Lung (tissue), 12 donors: ENCODE results near the gene KCNH3. TPM values are rescaled to one million over a fixed set of nuclear protein-coding genes. Genes with fewer than 3 reads are reported as not detected.

Source experiments
- ATAC-seq: fragments of 200-7000 bp; cut with Tn5 transposase; one replicate; pipeline ENCODE4 v1.9.1; 2020; ENCODE audit warnings: moderate number of reproducible peaks; ENCODE audit not compliant: insufficient read depth, low FRiP score
- DNase-seq, 3 donors: peaks; one replicate each; pipeline ENCODE4 v3.0.0-alpha.2; 2013 to 2017
- H3K27ac ChIP-seq, 2 donors: one replicate each; pipeline ENCODE4 v1.5.1; 2013; ENCODE audit warnings: mild to moderate bottlenecking in 2 of 2, moderate library complexity in 2 of 2, control low read depth in 1 of 2, inconsistent platforms in 1 of 2, low read depth in 1 of 2, low read length in 1 of 2
- H3K27me3 ChIP-seq, 3 donors: one replicate each; pipeline ENCODE4 v1.5.1; 2013; ENCODE audit warnings: low read length in 2 of 3; ENCODE audit not compliant: control insufficient read depth in 3 of 3, insufficient read depth in 3 of 3
- H3K36me3 ChIP-seq, 4 donors: one replicate each; pipeline ENCODE4 v1.5.1; 2013; ENCODE audit warnings: low read length in 4 of 4, mild to moderate bottlenecking in 1 of 4, moderate library complexity in 1 of 4; ENCODE audit not compliant: control insufficient read depth in 4 of 4, insufficient read depth in 4 of 4
- H3K4me1 ChIP-seq, 5 donors: one replicate each; pipeline ENCODE4 v1.5.1; 2013; ENCODE audit warnings: low read length in 5 of 5, mild to moderate bottlenecking in 2 of 5, moderate library complexity in 1 of 5; ENCODE audit not compliant: control insufficient read depth in 5 of 5, insufficient read depth in 5 of 5
- H3K4me3 ChIP-seq: one replicate; pipeline ENCODE4 v1.5.1; 2013; ENCODE audit warnings: mild to moderate bottlenecking, control low read depth, moderate library complexity
- H3K9ac ChIP-seq, 2 donors: one replicate each; pipeline ENCODE4 v1.5.1; 2013; ENCODE audit warnings: low read length in 2 of 2, control low read depth in 1 of 2; ENCODE audit not compliant: insufficient read depth in 1 of 2
- H3K9me3 ChIP-seq, 4 donors: one replicate each; pipeline ENCODE4 v1.5.1; 2013; ENCODE audit warnings: low read length in 3 of 4, mild to moderate bottlenecking in 1 of 4, moderate library complexity in 1 of 4; ENCODE audit not compliant: control insufficient read depth in 4 of 4, insufficient read depth in 3 of 4
- WGBS, 2 donors: extraction: QIAGEN DNeasy Blood & Tissue Kit; methylation state at CpG; one replicate each; pipeline ENCODE4 v1.1.7; 2013; 5-methylcytosine and 5-hydroxymethylcytosine counted together
- polyA plus RNA-seq, 2 donors: library from polyadenylated mRNA; stranded (reverse); fragments of 200-250 nt; gene quantifications; one replicate each; pipeline ENCODE4 v1.2.1, GENCODE V29; 2013
- total RNA-seq, 2 donors: library from RNA; depleted of rRNA in 1 of 2; stranded (reverse); fragments of >200 nt in 1 of 2; gene quantifications; one replicate each; pipeline ENCODE4 v1.2.1, GENCODE V29; 2014 to 2021
- TF ChIP-seq, protein P1 (sequence below): IDR thresholded peaks from 2 replicates; pipeline ENCODE4 v1.5.1; 2012; ENCODE audit warnings: mild to moderate bottlenecking; ENCODE audit errors: control extremely low read depth, extremely low read depth
- donor health status: control.
- donor health status: control.
- donor health status: Bipolar disorder and iron deficiency.
- donor health status: healthy.
- donor health status: DM: yes; HTN: yes; CAD: no.

Gene KCNH3
- total and polyA plus RNA-seq, 4 donors: 1.1 to 7.1 (median 1.6) TPM

DNA sequence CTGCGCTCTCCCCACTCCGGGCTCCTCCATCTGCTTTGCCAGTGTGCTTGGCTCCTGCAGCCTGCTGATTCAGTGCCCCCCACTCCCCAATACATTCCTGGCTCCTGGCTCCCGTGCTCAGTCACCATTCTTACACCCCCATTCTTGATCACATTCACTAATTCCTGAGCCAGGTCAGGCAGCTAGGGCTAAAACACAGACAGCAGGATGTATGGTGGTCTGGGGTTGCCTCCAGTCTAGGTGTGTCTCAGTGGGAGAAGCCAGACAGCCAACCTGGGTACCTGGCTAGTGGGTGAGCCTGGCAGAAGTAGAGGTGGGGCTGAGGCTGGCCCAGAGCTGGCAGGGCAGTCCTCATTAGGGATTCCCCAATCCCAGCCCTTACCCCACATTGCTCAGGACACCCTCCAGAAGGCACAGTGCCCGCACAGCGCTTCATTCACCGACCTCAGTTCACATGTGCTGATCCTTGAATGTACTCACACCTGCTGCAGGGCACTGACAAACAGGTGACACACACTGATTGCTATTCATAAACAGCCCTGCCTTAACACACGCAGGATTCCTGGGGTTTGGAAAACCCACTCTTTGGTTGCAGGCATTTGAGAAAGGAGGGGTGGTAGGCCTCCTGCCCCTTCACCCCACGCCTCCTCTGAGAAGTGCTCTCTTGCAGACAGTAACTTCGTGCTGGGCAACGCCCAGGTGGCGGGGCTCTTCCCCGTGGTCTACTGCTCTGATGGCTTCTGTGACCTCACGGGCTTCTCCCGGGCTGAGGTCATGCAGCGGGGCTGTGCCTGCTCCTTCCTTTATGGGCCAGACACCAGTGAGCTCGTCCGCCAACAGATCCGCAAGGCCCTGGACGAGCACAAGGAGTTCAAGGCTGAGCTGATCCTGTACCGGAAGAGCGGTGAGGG is 1.7 kb downstream of the KCNH3 start:
- H3K4me3 ChIP-seq: no peak overlapping the region
- WGBS, 2 donors: 81 to 82% methylated on average over 21 of the region's 21 CpGs
- no peak overlapping the region for H3K27ac ChIP-seq
- no peak for DNase-seq
- no peaks in the 10 kb centered on the region for H3K9me3 ChIP-seq
- no peak overlapping the region for H3K9ac ChIP-seq
- peaks cover 0 to 71% (median 49%) of the 10 kb centered on the region in 3 donors for H3K27me3 ChIP-seq
- ATAC-seq: no peak
- TF ChIP-seq, protein P1, sequence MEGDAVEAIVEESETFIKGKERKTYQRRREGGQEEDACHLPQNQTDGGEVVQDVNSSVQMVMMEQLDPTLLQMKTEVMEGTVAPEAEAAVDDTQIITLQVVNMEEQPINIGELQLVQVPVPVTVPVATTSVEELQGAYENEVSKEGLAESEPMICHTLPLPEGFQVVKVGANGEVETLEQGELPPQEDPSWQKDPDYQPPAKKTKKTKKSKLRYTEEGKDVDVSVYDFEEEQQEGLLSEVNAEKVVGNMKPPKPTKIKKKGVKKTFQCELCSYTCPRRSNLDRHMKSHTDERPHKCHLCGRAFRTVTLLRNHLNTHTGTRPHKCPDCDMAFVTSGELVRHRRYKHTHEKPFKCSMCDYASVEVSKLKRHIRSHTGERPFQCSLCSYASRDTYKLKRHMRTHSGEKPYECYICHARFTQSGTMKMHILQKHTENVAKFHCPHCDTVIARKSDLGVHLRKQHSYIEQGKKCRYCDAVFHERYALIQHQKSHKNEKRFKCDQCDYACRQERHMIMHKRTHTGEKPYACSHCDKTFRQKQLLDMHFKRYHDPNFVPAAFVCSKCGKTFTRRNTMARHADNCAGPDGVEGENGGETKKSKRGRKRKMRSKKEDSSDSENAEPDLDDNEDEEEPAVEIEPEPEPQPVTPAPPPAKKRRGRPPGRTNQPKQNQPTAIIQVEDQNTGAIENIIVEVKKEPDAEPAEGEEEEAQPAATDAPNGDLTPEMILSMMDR: no peak
- no peaks in the 10 kb centered on the region for H3K36me3 ChIP-seq
- H3K4me1 ChIP-seq: peaks cover 0 to 22% (median 2%) of the 10 kb centered on the region in 5 donors

DNA sequence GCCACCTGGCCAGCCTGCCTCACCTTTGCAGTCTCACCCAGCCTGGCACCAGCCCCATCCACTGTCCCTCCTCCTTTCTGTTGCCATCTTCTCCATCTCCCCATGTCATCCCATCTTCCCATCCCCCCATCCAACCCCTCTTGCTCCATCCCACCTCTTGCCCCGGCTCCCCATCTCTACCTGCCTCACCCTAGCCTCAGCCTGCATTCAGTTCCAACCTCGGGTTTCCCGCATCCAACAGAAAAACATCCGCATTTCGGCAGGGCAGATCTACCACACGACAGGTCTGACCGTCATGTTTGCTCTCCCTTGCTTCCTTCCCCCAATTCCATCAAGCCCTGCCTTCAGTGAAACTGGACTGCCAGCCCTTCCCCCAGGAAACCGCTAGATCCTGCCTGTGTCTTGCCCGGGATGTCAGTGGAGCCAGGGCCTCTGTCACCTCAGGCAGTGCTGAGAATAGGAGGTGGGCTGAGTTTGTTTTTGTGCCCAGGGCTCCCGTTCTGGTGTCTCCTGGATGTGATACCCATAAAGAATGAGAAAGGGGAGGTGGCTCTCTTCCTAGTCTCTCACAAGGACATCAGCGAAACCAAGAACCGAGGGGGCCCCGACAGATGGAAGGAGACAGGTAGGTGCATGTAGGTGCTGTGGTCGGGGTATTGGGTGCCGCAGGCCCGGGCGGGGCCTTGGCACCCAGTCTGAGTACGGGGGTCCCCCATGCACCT is 2.5 kb downstream of the KCNH3 start:
- WGBS, 2 donors: 89 to 93% methylated on average over 18 of the region's 18 CpGs
- H3K9ac ChIP-seq: no peak overlapping the region
- peaks cover 0 to 22% (median 2%) of the 10 kb centered on the region in 5 donors for H3K4me1 ChIP-seq
- H3K27me3 ChIP-seq: peaks cover 0 to 71% (median 48%) of the 10 kb centered on the region in 3 donors
- no peak for ATAC-seq
- no peak for DNase-seq
- H3K4me3 ChIP-seq: no peak overlapping the region
- TF ChIP-seq, protein P1: no peak
- H3K9me3 ChIP-seq: no peaks in the 10 kb centered on the region
- no peak overlapping the region for H3K27ac ChIP-seq
- H3K36me3 ChIP-seq: no peaks in the 10 kb centered on the region

DNA sequence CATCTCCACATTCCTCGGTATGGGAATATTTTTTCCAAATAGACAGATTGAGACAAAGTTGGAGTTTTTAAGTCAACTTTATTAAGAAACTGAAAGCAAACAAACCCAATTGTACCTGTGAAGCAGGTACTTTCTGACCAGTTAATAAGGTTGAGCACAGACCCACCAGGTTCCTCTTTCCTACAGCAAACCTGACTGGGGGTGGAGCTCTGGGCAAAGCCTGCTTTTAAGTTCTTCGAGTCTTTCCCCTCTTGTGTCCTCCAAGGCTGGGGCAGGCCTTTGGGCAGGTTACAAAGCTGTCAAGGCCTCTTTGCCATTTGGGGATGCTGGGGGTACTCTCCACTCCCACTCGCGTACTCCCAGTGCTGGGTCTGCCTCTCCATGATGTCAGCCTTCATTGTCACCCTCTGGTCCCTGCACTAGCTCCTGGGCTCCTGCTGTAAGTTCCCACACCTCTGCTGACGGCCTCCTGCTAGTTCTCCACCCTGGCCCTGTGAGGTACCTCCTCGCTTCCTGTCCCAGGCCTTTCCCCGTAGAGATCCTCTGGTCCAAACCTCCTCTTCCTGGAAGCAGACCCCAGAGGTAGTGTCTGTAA is 3.2 kb downstream of the KCNH3 start:
- 80 to 84% methylated on average over 7 of the region's 7 CpGs for WGBS, 2 donors

More for the DNA sequence above, 3.2 kb downstream of the KCNH3 start:
- ATAC-seq (no peak), DNase-seq (no peak)
- TF ChIP-seq, protein P1: no peak
- H3K4me3 ChIP-seq: no peak overlapping the region
- no peaks in the 10 kb centered on the region for H3K36me3 ChIP-seq
- no peak overlapping the region for H3K9ac ChIP-seq
- H3K4me1 ChIP-seq: peaks cover 0 to 22% (median 2%) of the 10 kb centered on the region in 5 donors
- no peaks in the 10 kb centered on the region for H3K9me3 ChIP-seq
- peaks cover 0 to 67% (median 41%) of the 10 kb centered on the region in 3 donors for H3K27me3 ChIP-seq
- H3K27ac ChIP-seq: no peak overlapping the region
